Keratinocyte (primary cell): Measurements from ENCODE around the gene ARHGAP24. TPM values are rescaled to one million over a fixed set of nuclear protein-coding genes. Genes with fewer than 3 reads are reported as not detected.
"Not testable (repeated sequence)": the region's sequence is repeated elsewhere in the genome, so short reads cannot be mapped to it uniquely, and the experiment has no call there.

Source experiments
- DNase-seq: peaks from one replicate; pipeline ENCODE4 v3.0.0-alpha.2; 2011; ENCODE audit warnings: low read depth, missing footprints, low spot score
- FAIRE-seq: peaks from 2 replicates; lab custom pipeline; 2011; peaks lifted over from hg19 to GRCh38; lab: Jason Lieb, UNC
- H2AFZ ChIP-seq: 2 replicates; pipeline ENCODE4 v1.6.0; 2012; ENCODE audit warnings: low read length, control low read depth, inconsistent platforms; ENCODE audit not compliant: control insufficient read depth
- H3K27ac ChIP-seq: 2 replicates; pipeline ENCODE4 v1.5.1; 2011; ENCODE audit warnings: low read length; ENCODE audit not compliant: control insufficient read depth, insufficient read depth
- H3K27me3 ChIP-seq: 3 replicates; pipeline ENCODE4 v1.6.0; 2011; ENCODE audit warnings: low read length; ENCODE audit not compliant: control insufficient read depth, insufficient read depth; ENCODE audit errors: extremely low read depth
- H3K36me3 ChIP-seq, 2 experiments: 2 replicates in 1 of 2; 3 replicates in 1 of 2; pipeline ENCODE4 v1.5.1; 2011; ENCODE audit warnings: low read length in 2 of 2, mild to moderate bottlenecking in 1 of 2; ENCODE audit not compliant: control insufficient read depth in 2 of 2, insufficient read depth in 2 of 2; ENCODE audit errors: extremely low read depth in 1 of 2
- H3K4me1 ChIP-seq: 3 replicates; pipeline ENCODE4 v1.5.1; 2011; ENCODE audit warnings: low read length; ENCODE audit not compliant: control insufficient read depth, insufficient read depth; ENCODE audit errors: extremely low read depth
- H3K4me2 ChIP-seq: 3 replicates; pipeline ENCODE4 v1.6.0; 2011; ENCODE audit warnings: low read depth, low read length; ENCODE audit not compliant: control insufficient read depth, insufficient read depth; ENCODE audit errors: extremely low read depth
- H3K4me3 ChIP-seq, 3 experiments: fragments of 200-600 bp in 1 of 3; sonication (generic) in 1 of 3; 2 replicates in 2 of 3; 3 replicates in 1 of 3; pipeline ENCODE4 v1.5.1; 2011 to 2016; ENCODE audit warnings: low read length in 3 of 3, mild to moderate bottlenecking in 3 of 3, control low read depth in 2 of 3, inconsistent platforms in 1 of 3, low read depth in 1 of 3, mixed read lengths in 1 of 3, mixed run types in 1 of 3, moderate library complexity in 1 of 3; ENCODE audit not compliant: control insufficient read depth in 2 of 3, insufficient read depth in 2 of 3; ENCODE audit errors: extremely low read depth in 1 of 3
- H3K79me2 ChIP-seq: 2 replicates; pipeline ENCODE4 v1.6.0; 2012; ENCODE audit warnings: low read length; ENCODE audit not compliant: control insufficient read depth, insufficient read depth
- H3K9ac ChIP-seq: 3 replicates; pipeline ENCODE4 v1.6.0; 2011; ENCODE audit warnings: low read length; ENCODE audit not compliant: control insufficient read depth, insufficient read depth; ENCODE audit errors: extremely low read depth
- H3K9me1 ChIP-seq: 3 replicates; pipeline ENCODE4 v1.6.0; 2011; ENCODE audit warnings: low read length; ENCODE audit not compliant: control insufficient read depth, insufficient read depth; ENCODE audit errors: extremely low read depth
- H3K9me3 ChIP-seq: 2 replicates; pipeline ENCODE4 v1.5.1; 2012; ENCODE audit warnings: low read depth, low read length; ENCODE audit not compliant: control insufficient read depth
- H4K20me1 ChIP-seq: 3 replicates; pipeline ENCODE4 v1.6.0; 2011; ENCODE audit warnings: low read length; ENCODE audit not compliant: control insufficient read depth, insufficient read depth; ENCODE audit errors: extremely low read depth
- CTCF ChIP-seq, 3 experiments: IDR thresholded peaks in 1 of 3; conservative IDR thresholded peaks in 1 of 3; optimal IDR thresholded peaks in 1 of 3; 2 replicates in 2 of 3; 3 replicates in 1 of 3; pipeline versions ENCODE3 to v1.5.1; 2011; ENCODE audit warnings: low read length in 3 of 3, mild to moderate bottlenecking in 3 of 3, moderate library complexity in 2 of 3, control low read depth in 1 of 3, inconsistent platforms in 1 of 3; ENCODE audit not compliant: insufficient read depth in 2 of 3; ENCODE audit errors: extremely low read depth in 1 of 3
- EZH2 ChIP-seq: IDR thresholded peaks from one replicate; pipeline ENCODE4 v1.6.1; 2012; ENCODE audit warnings: inconsistent platforms, mild to moderate bottlenecking, low read length, moderate library complexity
- dilution Hi-C: fragments of 300-500 bp; cut with MboI; formaldehyde crosslinking; loops from one replicate; pipeline ENCODE4 v1.7.0; 2020; ENCODE audit warnings: low sequenced_read_pairs; ENCODE audit not compliant: extremely low pct_ligation_motif_present
- polyA plus RNA-seq, 5 experiments: library from polyadenylated mRNA; depleted of rRNA in 3 of 5; stranded (reverse) in 3 of 5; stranded (forward) in 1 of 5; unstranded in 1 of 5; fragments of >200 nt; gene quantifications; 1 replicate in 1 of 5; 2 replicates in 3 of 5; 3 replicates in 1 of 5; pipeline versions ENCODE4 v1.2.1 to v1.2.3, GENCODE V29; 2011 to 2012; ENCODE audit warnings: missing spikeins in 2 of 5, low read depth in 1 of 5, low replicate concordance in 1 of 5

The ARHGAP24 gene
- polyA plus RNA-seq, 1 donor (not counting 4 experiments of a cell fraction or from before 2014, with no cell fraction given), result 0.87 TPM

GRCh38 chr4:85901500-85901899 is 426.6 kb downstream of the ARHGAP24 start:
- dilution Hi-C loops, result no loop called here
- no peaks in the 10 kb centered on the region for H3K79me2 ChIP-seq
- no peaks in the 10 kb centered on the region for H3K9me3 ChIP-seq
- H3K27ac ChIP-seq, result no peak overlapping the region
- no peaks in the 10 kb centered on the region for H3K27me3 ChIP-seq
- H2AFZ ChIP-seq, result no peak overlapping the region
- no peaks in the 10 kb centered on the region for H3K9me1 ChIP-seq
- no peak for DNase-seq
- TF ChIP-seq EZH2 (no peak), CTCF (optimal IDR thresholded peaks at IDR 0.05 in 1 of 3, IDR thresholded peaks at IDR 0.05 in 1 of 3, conservative IDR thresholded peaks at IDR 0.05 in 1 of 3; ENCODE audit: extremely low read depth in 1 of 3, insufficient read depth in 2 of 3, low read length in 3 of 3) (no peak)
- H4K20me1 ChIP-seq, result no peaks in the 10 kb centered on the region
- no peaks in the 10 kb centered on the region for H3K4me1 ChIP-seq
- no peak overlapping the region for H3K9ac ChIP-seq
- no peaks in the 10 kb centered on the region for H3K36me3 ChIP-seq
- no peak for FAIRE-seq
- no peak overlapping the region for H3K4me2 ChIP-seq
- H3K4me3 ChIP-seq, result no peak overlapping the region

- dilution Hi-C loops, H3K4me1 ChIP-seq, H3K9me3 ChIP-seq, H3K27ac ChIP-seq, H3K27me3 ChIP-seq, FAIRE-seq, H3K4me2 ChIP-seq, H3K9ac ChIP-seq, H3K9me1 ChIP-seq, DNase-seq, H3K79me2 ChIP-seq, H3K36me3 ChIP-seq, H4K20me1 ChIP-seq, H3K4me3 ChIP-seq, H2AFZ ChIP-seq: not testable (repeated sequence)
Observed at GRCh38 chr4:85902647-85903046, 427.7 kb downstream of the ARHGAP24 start.

- no peaks in the 10 kb centered on the region for H3K9me3 ChIP-seq
- no peaks in the 10 kb centered on the region for H3K9me1 ChIP-seq
- H4K20me1 ChIP-seq, result no peaks in the 10 kb centered on the region
- H3K4me3 ChIP-seq, result no peak overlapping the region
- FAIRE-seq, result no peak
- no peaks in the 10 kb centered on the region for H3K27me3 ChIP-seq
- H3K36me3 ChIP-seq, result no peaks in the 10 kb centered on the region
- H3K27ac ChIP-seq, result no peak overlapping the region
- TF ChIP-seq CTCF (optimal IDR thresholded peaks at IDR 0.05 in 1 of 3, IDR thresholded peaks at IDR 0.05 in 1 of 3, conservative IDR thresholded peaks at IDR 0.05 in 1 of 3; ENCODE audit: extremely low read depth in 1 of 3, insufficient read depth in 2 of 3, low read length in 3 of 3) (no peak), EZH2 (no peak)
- DNase-seq, result no peak
- H3K79me2 ChIP-seq, result no peaks in the 10 kb centered on the region
- dilution Hi-C loops, result no loop called here
- H2AFZ ChIP-seq, result no peak overlapping the region
- H3K4me2 ChIP-seq, result no peak overlapping the region
- no peaks in the 10 kb centered on the region for H3K4me1 ChIP-seq
- H3K9ac ChIP-seq, result no peak overlapping the region
Observed at GRCh38 chr4:85905761-85906160, 430.8 kb downstream of the ARHGAP24 start.
